Naive thymus-derived CD8-positive, alpha-beta T cell (primary cell): ENCODE results near the gene CD83. TPM values are rescaled to one million over a fixed set of nuclear protein-coding genes. Genes with fewer than 3 reads are reported as not detected.

Experiments used
- ATAC-seq, 2 donors: fragments of 150-1000 bp; cut with Tn5 transposase in 1 of 2; sonication (Bioruptor Pico), chemical (Tn5 transposase) in 1 of 2; 1 replicate in 1 of 2; 2 replicates in 1 of 2; pipeline ENCODE4 v1.10.0; 2021; ENCODE audit warnings: mild to moderate bottlenecking in 2 of 2, moderate library complexity in 2 of 2
- POLR2A ChIA-PET: fragments of 350-600 bp; sonication (Branson Sonifier 250); formaldehyde crosslinking; loops from one replicate; lab custom pipeline; 2021; ENCODE audit warnings: antibody characterized with exemption; lab: Charles Lee
- DNase-seq, 10 donors: peaks; one replicate each; pipeline versions ENCODE4 v3.0.0 to v3.0.0-alpha.2; 2020 to 2022
- H3K27ac Mint-ChIP-seq, 10 donors: one replicate each; pipeline ENCODE4 v1.8.0; 2020 to 2022; ENCODE audit warnings: mild to moderate bottlenecking in 10 of 10, mixed read lengths in 10 of 10, moderate library complexity in 4 of 10, inconsistent platforms in 1 of 10
- H3K27me3 Mint-ChIP-seq, 5 donors: one replicate each; pipeline ENCODE4 v1.8.0; 2021 to 2022; ENCODE audit warnings: mixed read lengths in 5 of 5
- H3K36me3 Mint-ChIP-seq, 3 donors: one replicate each; pipeline ENCODE4 v1.8.0; 2020 to 2022; ENCODE audit warnings: mixed read lengths in 3 of 3, mild to moderate bottlenecking in 2 of 3, inconsistent platforms in 1 of 3
- H3K4me1 Mint-ChIP-seq, 4 donors: one replicate each; pipeline ENCODE4 v1.8.0; 2021 to 2022; ENCODE audit warnings: mixed read lengths in 4 of 4
- H3K4me3 Mint-ChIP-seq, 10 donors: one replicate each; pipeline ENCODE4 v1.8.0; 2020 to 2022; ENCODE audit warnings: mild to moderate bottlenecking in 10 of 10, mixed read lengths in 10 of 10, moderate library complexity in 6 of 10, inconsistent platforms in 1 of 10
- H3K9me3 Mint-ChIP-seq, 9 donors: one replicate each; pipeline ENCODE4 v1.8.0; 2020 to 2022; ENCODE audit warnings: mixed read lengths in 9 of 9, mild to moderate bottlenecking in 3 of 9, inconsistent platforms in 1 of 9, moderate library complexity in 1 of 9
- polyA plus RNA-seq, 3 donors: library from polyadenylated mRNA; unstranded; fragments of 300-500 nt; fragmentation: Illumina TruSeq; gene quantifications; one replicate each; pipeline ENCODE4 v1.2.3, GENCODE V29; 2021
- total RNA-seq, 8 experiments: library from RNA in 2 of 8; stranded (reverse) in 2 of 8; gene quantifications; one replicate each; pipeline ENCODE4 v1.2.3 and lab custom pipeline; 2021 to 2026

The CD83 gene
- total and polyA plus RNA-seq, 5 experiments from 2014 or later, result 1.6 to 10.4 (median 2.9) TPM

- Mint-ChIP-seq H3K9me3 (peaks cover 0 to 16% (median 2%) of the 10 kb centered on the region in 9 donors), H3K27ac (peak overlapping the region in 7 of 10 donors; percentile 12 to 77 (median 64)), H3K4me1 (peaks cover 10 to 41% (median 25%) of the 10 kb centered on the region in 4 donors), H3K36me3 (peaks cover 0 to 11% (median 4%) of the 10 kb centered on the region in 3 donors), H3K27me3 (peaks cover 0 to 10% (median 6%) of the 10 kb centered on the region in 5 donors), H3K4me3 (peak overlapping the region in 6 of 10 donors; percentile 16 to 59 (median 30))
- DNase-seq (no peak), ATAC-seq (peak in 1 of 2 donors; percentile 16)
- POLR2A ChIA-PET, result no interaction called here
Measured at GRCh38 chr6:14110001-14110818, 7.4 kb upstream of the CD83 start.

- Mint-ChIP-seq H3K4me3 (no peak overlapping the region), H3K27ac (no peak overlapping the region), H3K4me1 (peaks cover 16 to 32% (median 29%) of the 10 kb centered on the region in 4 donors), H3K27me3 (peaks cover 0 to 4% (median 0%) of the 10 kb centered on the region in 5 donors), H3K36me3 (no peaks in the 10 kb centered on the region), H3K9me3 (no peaks in the 10 kb centered on the region)
- POLR2A ChIA-PET, result no interaction called here
- ATAC-seq (no peak), DNase-seq (no peak)
Measured at GRCh38 chr6:14113976-14114375, 3.6 kb upstream of the CD83 start.

GRCh38 chr6:14118091-14118439, 493 bp downstream of the CD83 start:
- H3K4me3 Mint-ChIP-seq, result peak overlapping the region; percentile 88 to 96 (median 93)
- no peaks in the 10 kb centered on the region for H3K27me3 Mint-ChIP-seq
- H3K9me3 Mint-ChIP-seq, result no peaks in the 10 kb centered on the region
- no peak for DNase-seq
- POLR2A ChIA-PET, result interaction anchor here (0.6 to 1.6 kb wide), 2 partner anchors 12 to 679 kb away, joined by 3 to 5 read pairs; no protein-coding TSS in a partner anchor
- ATAC-seq, result peak in 1 of 2 donors; percentile 12
- H3K4me1 Mint-ChIP-seq, result peaks cover 14 to 45% (median 25%) of the 10 kb centered on the region in 4 donors
- H3K27ac Mint-ChIP-seq, result peak overlapping the region; percentile 88 to 97 (median 94)
- no peaks in the 10 kb centered on the region for H3K36me3 Mint-ChIP-seq

- Mint-ChIP-seq H3K36me3 (no peaks in the 10 kb centered on the region), H3K4me1 (peaks cover 15 to 48% (median 25%) of the 10 kb centered on the region in 4 donors), H3K27me3 (no peaks in the 10 kb centered on the region), H3K4me3 (peak overlapping the region; percentile 88 to 96 (median 93)), H3K9me3 (no peaks in the 10 kb centered on the region), H3K27ac (peak overlapping the region; percentile 88 to 97 (median 94))
- POLR2A ChIA-PET, result interaction anchor here (0.6 kb wide), 1 partner anchor 678 kb away, joined by 3 read pairs; no protein-coding TSS in a partner anchor
- DNase-seq (no peak), ATAC-seq (no peak)
Measured at GRCh38 chr6:14118446-14118845, 874 bp downstream of the CD83 start.

- H3K27ac Mint-ChIP-seq, result peak overlapping the region in 1 of 10 donors; percentile 21
Measured at GRCh38 chr6:14119784-14120183, 2.2 kb downstream of the CD83 start.

GRCh38 chr6:14120546-14120945, 3.0 kb downstream of the CD83 start:
- Mint-ChIP-seq H3K27me3 (no peaks in the 10 kb centered on the region), H3K36me3 (peaks cover 0 to 2% (median 0%) of the 10 kb centered on the region in 3 donors), H3K4me3 (peak overlapping the region in 1 of 10 donors; percentile 95), H3K27ac (peak overlapping the region in 1 of 10 donors; percentile 0), H3K9me3 (no peaks in the 10 kb centered on the region), H3K4me1 (peaks cover 17 to 67% (median 27%) of the 10 kb centered on the region in 4 donors)
- POLR2A ChIA-PET, result no interaction called here
- no peak for ATAC-seq
- no peak for DNase-seq

More at GRCh38 chr6:14119784-14120183, 2.2 kb downstream of the CD83 start:
- ATAC-seq (no peak), DNase-seq (no peak)
- Mint-ChIP-seq H3K4me3 (peak overlapping the region in 1 of 10 donors; percentile 95), H3K36me3 (no peaks in the 10 kb centered on the region), H3K4me1 (peaks cover 16 to 60% (median 25%) of the 10 kb centered on the region in 4 donors), H3K27me3 (no peaks in the 10 kb centered on the region), H3K9me3 (no peaks in the 10 kb centered on the region)
- POLR2A ChIA-PET, result no interaction called here

GRCh38 chr6:14121936-14122344, 4.4 kb downstream of the CD83 start:
- H3K4me3 Mint-ChIP-seq, result peak overlapping the region in 1 of 10 donors; percentile 78
- no peaks in the 10 kb centered on the region for H3K27me3 Mint-ChIP-seq
- peak in 1 of 10 donors; percentile 24 for DNase-seq
- peak overlapping the region in 4 of 10 donors; percentile 3 to 86 (median 11) for H3K27ac Mint-ChIP-seq
- peaks cover 0 to 5% (median 0%) of the 10 kb centered on the region in 3 donors for H3K36me3 Mint-ChIP-seq
- no peaks in the 10 kb centered on the region for H3K9me3 Mint-ChIP-seq
- no peak for ATAC-seq
- peaks cover 17 to 75% (median 26%) of the 10 kb centered on the region in 4 donors for H3K4me1 Mint-ChIP-seq
- POLR2A ChIA-PET, result no interaction called here

- Mint-ChIP-seq H3K4me1 (peaks cover 12 to 80% (median 17%) of the 10 kb centered on the region in 4 donors), H3K36me3 (peaks cover 0 to 5% (median 0%) of the 10 kb centered on the region in 3 donors), H3K27ac (peak overlapping the region in 1 of 10 donors; percentile 54), H3K9me3 (no peaks in the 10 kb centered on the region), H3K4me3 (peak overlapping the region in 2 of 10 donors; percentile 36 to 70), H3K27me3 (no peaks in the 10 kb centered on the region)
- POLR2A ChIA-PET, result interaction anchor here (0.6 to 0.7 kb wide), 2 partner anchors 12 to 1287 kb away, joined by 4 read pairs; no protein-coding TSS in a partner anchor
- ATAC-seq (no peak), DNase-seq (no peak)
Measured at GRCh38 chr6:14123386-14124111, 6.0 kb downstream of the CD83 start.

- Mint-ChIP-seq H3K27ac (peak overlapping the region in 2 of 10 donors; percentile 1 to 61), H3K36me3 (peaks cover 0 to 5% (median 0%) of the 10 kb centered on the region in 3 donors), H3K9me3 (no peaks in the 10 kb centered on the region), H3K27me3 (no peaks in the 10 kb centered on the region), H3K4me3 (peak overlapping the region in 1 of 10 donors; percentile 16), H3K4me1 (peaks cover 14 to 84% (median 19%) of the 10 kb centered on the region in 4 donors)
- DNase-seq, result no peak
- POLR2A ChIA-PET, result no interaction called here
- no peak for ATAC-seq
Measured at GRCh38 chr6:14125346-14125745, 7.8 kb downstream of the CD83 start.

GRCh38 chr6:14126191-14126590, 8.6 kb downstream of the CD83 start:
- H3K27ac Mint-ChIP-seq, result no peak overlapping the region
- no peak overlapping the region for H3K4me3 Mint-ChIP-seq
- peaks cover 0 to 10% (median 0%) of the 10 kb centered on the region in 3 donors for H3K36me3 Mint-ChIP-seq
- DNase-seq, result no peak
- no peaks in the 10 kb centered on the region for H3K9me3 Mint-ChIP-seq
- no peak for ATAC-seq
- POLR2A ChIA-PET, result interaction anchor here (0.8 to 1.0 kb wide), 2 partner anchors 11 to 31 kb away, joined by 3 read pairs; no protein-coding TSS in a partner anchor
- peaks cover 14 to 81% (median 18%) of the 10 kb centered on the region in 4 donors for H3K4me1 Mint-ChIP-seq
- H3K27me3 Mint-ChIP-seq, result no peaks in the 10 kb centered on the region

- H3K9me3 Mint-ChIP-seq, result no peaks in the 10 kb centered on the region
- peaks cover 8 to 68% (median 11%) of the 10 kb centered on the region in 4 donors for H3K4me1 Mint-ChIP-seq
- no peaks in the 10 kb centered on the region for H3K27me3 Mint-ChIP-seq
- no peak for ATAC-seq
- no peak for DNase-seq
- POLR2A ChIA-PET, result no interaction called here
- H3K4me3 Mint-ChIP-seq, result no peak overlapping the region
- no peak overlapping the region for H3K27ac Mint-ChIP-seq
- H3K36me3 Mint-ChIP-seq, result peaks cover 0 to 20% (median 8%) of the 10 kb centered on the region in 3 donors
Measured at GRCh38 chr6:14127611-14128010, 10.0 kb downstream of the CD83 start.

- DNase-seq, result no peak
- peaks cover 0 to 22% (median 8%) of the 10 kb centered on the region in 3 donors for H3K36me3 Mint-ChIP-seq
- H3K27ac Mint-ChIP-seq, result no peak overlapping the region
- no peaks in the 10 kb centered on the region for H3K27me3 Mint-ChIP-seq
- no peaks in the 10 kb centered on the region for H3K9me3 Mint-ChIP-seq
- POLR2A ChIA-PET, result no interaction called here
- no peak for ATAC-seq
- H3K4me1 Mint-ChIP-seq, result peaks cover 8 to 66% (median 11%) of the 10 kb centered on the region in 4 donors
- H3K4me3 Mint-ChIP-seq, result peak overlapping the region in 1 of 10 donors; percentile 24
Measured at GRCh38 chr6:14128012-14128411, 10.4 kb downstream of the CD83 start.
